Esophagus (tissue), 2 donors: Measurements from ENCODE around the gene KCNJ10. TPM values are rescaled to one million over a fixed set of nuclear protein-coding genes. Genes with fewer than 3 reads are reported as not detected.

Source experiments
- H3K27ac ChIP-seq, 2 donors: one replicate each; pipeline ENCODE4 v1.5.1; 2013; ENCODE audit warnings: low read depth in 2 of 2, mild to moderate bottlenecking in 2 of 2, inconsistent platforms in 1 of 2, low read length in 1 of 2, moderate library complexity in 1 of 2
- H3K27me3 ChIP-seq, 2 donors: one replicate each; pipeline ENCODE4 v1.6.1; 2013; ENCODE audit warnings: low read length in 2 of 2, control low read depth in 1 of 2, mild to moderate bottlenecking in 1 of 2; ENCODE audit not compliant: insufficient read depth in 2 of 2, control insufficient read depth in 1 of 2
- H3K36me3 ChIP-seq, 2 donors: one replicate each; pipeline ENCODE4 v1.6.1; 2013; ENCODE audit warnings: low read length in 1 of 2; ENCODE audit not compliant: control insufficient read depth in 2 of 2, insufficient read depth in 2 of 2
- H3K4me1 ChIP-seq, 2 donors: one replicate each; pipeline ENCODE4 v1.6.1; 2013; ENCODE audit warnings: low read length in 1 of 2; ENCODE audit not compliant: control insufficient read depth in 2 of 2, insufficient read depth in 2 of 2
- H3K4me3 ChIP-seq, 2 donors: one replicate each; pipeline ENCODE4 v1.5.1; 2013; ENCODE audit warnings: low read length in 2 of 2, mild to moderate bottlenecking in 2 of 2, low read depth in 1 of 2, moderate library complexity in 1 of 2
- H3K9me3 ChIP-seq, 2 donors: one replicate each; pipeline ENCODE4 v1.6.1; 2013; ENCODE audit warnings: mild to moderate bottlenecking in 2 of 2, low read depth in 1 of 2, low read length in 1 of 2, moderate library complexity in 1 of 2; ENCODE audit not compliant: control insufficient read depth in 2 of 2, insufficient read depth in 1 of 2
- WGBS, 2 donors: extraction: QIAGEN DNeasy Blood & Tissue Kit; methylation state at CpG; one replicate each; pipeline ENCODE4 v1.1.7; 2013; 5-methylcytosine and 5-hydroxymethylcytosine counted together
- polyA plus RNA-seq, 2 donors: library from polyadenylated mRNA; stranded (reverse); fragments of 200-250 nt; gene quantifications; one replicate each; pipeline ENCODE4 v1.2.3, GENCODE V29; 2013
- donor health status: healthy with polysubstance abuse.
- donor health status: Bipolar disorder and iron deficiency.

Gene KCNJ10
- polyA plus RNA-seq, 2 donors: not detected

- 49 to 52% methylated on average over 15 of the region's 15 CpGs for WGBS, 2 donors
- Histone ChIP-seq H3K4me3 (peak overlapping the region; percentile 3 to 35), H3K4me1 (peaks cover 0 to 4% of the 10 kb centered on the region in 2 donors), H3K27me3 (no peaks in the 10 kb centered on the region), H3K27ac (peak overlapping the region; percentile 62 to 90), H3K9me3 (no peaks in the 10 kb centered on the region), H3K36me3 (no peaks in the 10 kb centered on the region)
These were observed 108.3 kb downstream of the KCNJ10 start for GRCh38 chr1:159961636-159962035.

GRCh38 chr1:159960721-159961381 lies 109.1 kb downstream of the KCNJ10 start:
- no peaks in the 10 kb centered on the region for H3K9me3 ChIP-seq
- peaks cover 0 to 4% of the 10 kb centered on the region in 2 donors for H3K4me1 ChIP-seq
- no peaks in the 10 kb centered on the region for H3K27me3 ChIP-seq
- 26 to 30% methylated on average over 5 of the region's 5 CpGs for WGBS, 2 donors
- H3K27ac ChIP-seq: peak overlapping the region; percentile 62 to 90
- peak overlapping the region in 1 of 2 donors; percentile 35 for H3K4me3 ChIP-seq
- H3K36me3 ChIP-seq: no peaks in the 10 kb centered on the region

- Histone ChIP-seq H3K36me3 (no peaks in the 10 kb centered on the region), H3K27ac (peak overlapping the region in 1 of 2 donors; percentile 74), H3K4me3 (no peak overlapping the region), H3K4me1 (peaks cover 0 to 4% of the 10 kb centered on the region in 2 donors), H3K9me3 (no peaks in the 10 kb centered on the region), H3K27me3 (no peaks in the 10 kb centered on the region)
- WGBS, 2 donors: 50 to 59% methylated on average over 4 of the region's 4 CpGs
These were observed 110.5 kb downstream of the KCNJ10 start for GRCh38 chr1:159959451-159959850.

GRCh38 chr1:159958719-159959380 lies 111.1 kb downstream of the KCNJ10 start:
- Histone ChIP-seq H3K36me3 (no peaks in the 10 kb centered on the region), H3K27ac (peak overlapping the region in 1 of 2 donors; percentile 54), H3K27me3 (no peaks in the 10 kb centered on the region), H3K4me3 (no peak overlapping the region), H3K4me1 (peaks cover 0 to 4% of the 10 kb centered on the region in 2 donors), H3K9me3 (no peaks in the 10 kb centered on the region)
- 63 to 72% methylated on average over 3 of the region's 3 CpGs for WGBS, 2 donors

GRCh38 chr1:159957824-159958268 lies 112.1 kb downstream of the KCNJ10 start:
- H3K4me1 ChIP-seq: peaks cover 0 to 4% of the 10 kb centered on the region in 2 donors
- H3K9me3 ChIP-seq: no peaks in the 10 kb centered on the region
- 29 to 34% methylated on average over 9 of the region's 9 CpGs for WGBS, 2 donors
- H3K36me3 ChIP-seq: no peaks in the 10 kb centered on the region
- no peaks in the 10 kb centered on the region for H3K27me3 ChIP-seq
- H3K27ac ChIP-seq: peak overlapping the region; percentile 45 to 49
- no peak overlapping the region for H3K4me3 ChIP-seq

GRCh38 chr1:159955456-159955855 lies 114.5 kb downstream of the KCNJ10 start:
- no peaks in the 10 kb centered on the region for H3K9me3 ChIP-seq
- no peak overlapping the region for H3K4me3 ChIP-seq
- no peak overlapping the region for H3K27ac ChIP-seq
- no peaks in the 10 kb centered on the region for H3K27me3 ChIP-seq
- H3K36me3 ChIP-seq: no peaks in the 10 kb centered on the region
- peaks cover 0 to 4% of the 10 kb centered on the region in 2 donors for H3K4me1 ChIP-seq
- 47 to 70% methylated on average over 3 of the region's 3 CpGs for whole genome bisulfite sequencing, 2 donors

- 66 to 67% methylated on average over 11 of the region's 11 CpGs for WGBS, 2 donors
- H3K4me3 ChIP-seq: no peak within 1 kb of the TSS
- peaks cover 0 to 7% of the 10 kb centered on the region in 2 donors for H3K4me1 ChIP-seq
- H3K9me3 ChIP-seq: no peaks in the 10 kb centered on the region
- no peaks in the 10 kb centered on the region for H3K27me3 ChIP-seq
- H3K36me3 ChIP-seq: no peaks in the 10 kb centered on the region
- H3K27ac ChIP-seq: no peak within 1 kb of the TSS
These were observed 116.1 kb downstream of the KCNJ10 start, which contains the start of gene SLAMF9 for GRCh38 chr1:159953536-159954515. TSS of gene SLAMF9 (minus strand) at chr1:159954237. CDS start at chr1:159954137, 100 bp downstream.

- H3K27ac ChIP-seq: no peak overlapping the region
- no peaks in the 10 kb centered on the region for H3K9me3 ChIP-seq
- H3K4me3 ChIP-seq: no peak overlapping the region
- H3K4me1 ChIP-seq: peaks cover 0 to 5% of the 10 kb centered on the region in 2 donors
- no peaks in the 10 kb centered on the region for H3K27me3 ChIP-seq
- no peaks in the 10 kb centered on the region for H3K36me3 ChIP-seq
- 85 to 89% methylated on average over 5 of the region's 5 CpGs for WGBS, 2 donors
These were observed 117.0 kb downstream of the KCNJ10 start for GRCh38 chr1:159952932-159953331.

- H3K27me3 ChIP-seq: no peaks in the 10 kb centered on the region
- H3K36me3 ChIP-seq: no peaks in the 10 kb centered on the region
- no peak overlapping the region for H3K27ac ChIP-seq
- WGBS, 2 donors: 74 to 82% methylated on average over 1 of the region's 1 CpG
- H3K4me1 ChIP-seq: peaks cover 0 to 7% of the 10 kb centered on the region in 2 donors
- no peak overlapping the region for H3K4me3 ChIP-seq
- H3K9me3 ChIP-seq: no peaks in the 10 kb centered on the region
These were observed 118.4 kb downstream of the KCNJ10 start for GRCh38 chr1:159951551-159951950.
